Muscle layer of colon (tissue), 2 donors: ENCODE results near the gene CBS.
"Not testable (repeated sequence)": the region's sequence is repeated elsewhere in the genome, so short reads cannot be mapped to it uniquely, and the experiment has no call there.

Experiments
- H3K27ac ChIP-seq: one replicate; pipeline ENCODE4 v1.7.0; 2013; ENCODE audit warnings: low read depth, mild to moderate bottlenecking, low read length, moderate library complexity
- H3K27me3 ChIP-seq, 2 donors: one replicate each; pipeline ENCODE4 v1.7.0; 2013; ENCODE audit warnings: low read length in 2 of 2, mild to moderate bottlenecking in 2 of 2; ENCODE audit not compliant: insufficient read depth in 2 of 2, control insufficient read depth in 1 of 2
- H3K36me3 ChIP-seq: one replicate; pipeline ENCODE4 v1.7.0; 2013; ENCODE audit warnings: mild to moderate bottlenecking, low read length; ENCODE audit not compliant: insufficient read depth
- H3K4me1 ChIP-seq: one replicate; pipeline ENCODE4 v1.7.0; 2013; ENCODE audit warnings: mild to moderate bottlenecking, low read length; ENCODE audit not compliant: insufficient read depth
- H3K4me3 ChIP-seq, 2 donors: one replicate each; pipeline ENCODE4 v1.7.0; 2013; ENCODE audit warnings: low read length in 2 of 2, low read depth in 1 of 2, mild to moderate bottlenecking in 1 of 2, moderate library complexity in 1 of 2
- H3K9ac ChIP-seq: one replicate; pipeline ENCODE4 v1.7.0; 2013; ENCODE audit warnings: low read length
- H3K9me3 ChIP-seq: one replicate; pipeline ENCODE4 v1.7.0; 2013; ENCODE audit warnings: mild to moderate bottlenecking, low read length
- donor health status: abdominal sarcoma.
- donor health status: Adenocarcinoma of cecum.

CBS gene

DNA sequence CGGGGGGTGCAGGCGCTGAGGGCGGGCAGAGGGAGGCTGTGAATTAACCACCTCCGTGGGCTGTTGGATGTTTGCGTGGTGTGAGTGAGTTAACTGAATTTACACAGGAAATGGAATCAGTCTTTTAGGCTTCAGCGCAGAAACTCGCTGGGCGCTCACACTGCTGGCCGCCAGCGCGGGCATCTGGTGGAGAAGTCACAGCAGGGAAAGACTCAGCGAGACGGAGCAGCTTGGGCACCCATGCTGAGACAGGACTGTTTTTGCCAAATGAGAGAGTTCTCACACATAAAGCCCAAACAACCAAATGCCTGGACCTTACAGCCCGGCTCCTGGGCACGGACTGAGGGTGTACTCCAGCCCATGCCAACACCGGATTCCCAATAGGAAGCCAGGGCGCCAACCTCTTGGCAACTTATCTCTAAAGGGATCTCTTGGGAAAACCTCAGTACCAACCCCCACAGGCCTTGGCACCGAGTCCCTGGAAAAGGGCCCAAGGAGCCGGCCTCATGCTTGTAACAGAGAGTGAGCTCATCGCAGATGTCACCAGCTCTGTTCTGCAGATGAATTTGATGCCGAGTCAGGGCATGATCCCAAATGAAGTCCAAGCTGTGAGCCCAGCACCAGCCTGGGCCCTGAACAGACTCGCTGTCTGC is 11.2 kb downstream of the CBS start:
- H3K9ac ChIP-seq, H3K4me3 ChIP-seq, H3K9me3 ChIP-seq, H3K4me1 ChIP-seq, H3K27me3 ChIP-seq, H3K36me3 ChIP-seq, H3K27ac ChIP-seq: not testable (repeated sequence)

DNA sequence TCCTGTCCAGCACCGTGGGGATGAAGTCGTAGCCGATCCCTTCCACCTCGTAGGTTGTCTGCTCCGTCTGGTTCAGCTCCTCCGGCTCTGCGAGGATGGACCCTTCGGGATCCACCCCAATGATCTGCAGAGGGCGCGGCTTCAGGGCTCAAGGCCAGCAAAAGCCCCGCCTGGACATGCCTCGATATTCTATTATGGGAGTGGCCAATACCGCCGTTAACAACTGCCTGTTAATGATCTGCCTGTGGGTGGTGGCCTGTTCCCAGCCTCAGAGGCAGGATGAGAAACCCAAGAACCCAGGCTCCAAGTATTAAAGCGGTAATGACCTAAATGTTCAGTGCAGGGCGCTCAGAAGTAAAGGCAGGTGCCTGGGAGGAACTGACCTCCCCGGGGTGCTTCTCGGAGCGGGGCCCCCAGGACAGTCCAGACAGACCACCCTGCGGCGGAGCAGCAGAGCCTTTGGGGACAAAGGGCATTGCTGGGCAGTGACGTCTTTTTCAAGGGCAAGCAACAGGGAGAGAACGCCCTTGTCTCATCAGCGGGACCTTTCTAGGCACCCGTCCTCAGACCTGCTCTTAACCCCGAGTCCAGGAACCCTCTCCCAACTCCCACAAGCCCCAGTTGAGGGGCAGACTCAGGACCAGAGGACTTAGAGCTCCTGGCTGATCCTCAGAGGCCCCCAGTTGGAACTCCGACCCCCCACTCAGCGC is 12.5 kb downstream of the CBS start:
- H3K27ac ChIP-seq, H3K36me3 ChIP-seq, H3K4me3 ChIP-seq, H3K9me3 ChIP-seq, H3K27me3 ChIP-seq, H3K9ac ChIP-seq, H3K4me1 ChIP-seq: not testable (repeated sequence)

DNA sequence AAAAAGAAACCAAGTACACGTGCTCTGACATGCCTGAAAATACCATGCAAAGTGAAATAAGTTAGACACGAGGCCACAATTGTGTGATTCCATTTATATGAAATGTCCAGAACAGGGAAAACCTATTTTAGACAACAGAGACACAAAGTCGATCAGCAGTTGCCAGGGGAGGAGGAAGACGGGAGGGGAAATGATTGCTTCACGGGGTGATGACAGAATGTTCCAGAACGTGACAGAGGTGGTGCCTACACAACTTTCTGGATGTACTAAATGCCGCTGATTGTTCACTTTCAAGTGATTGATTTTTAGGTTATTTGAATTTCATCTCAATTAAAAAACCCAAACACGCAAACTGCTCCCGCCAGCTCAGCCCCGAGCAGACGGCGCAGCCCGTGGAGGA is 22.5 kb downstream of the CBS start:
- H3K27me3 ChIP-seq, H3K9ac ChIP-seq, H3K9me3 ChIP-seq, H3K4me1 ChIP-seq, H3K27ac ChIP-seq, H3K4me3 ChIP-seq, H3K36me3 ChIP-seq: not testable (repeated sequence)

DNA sequence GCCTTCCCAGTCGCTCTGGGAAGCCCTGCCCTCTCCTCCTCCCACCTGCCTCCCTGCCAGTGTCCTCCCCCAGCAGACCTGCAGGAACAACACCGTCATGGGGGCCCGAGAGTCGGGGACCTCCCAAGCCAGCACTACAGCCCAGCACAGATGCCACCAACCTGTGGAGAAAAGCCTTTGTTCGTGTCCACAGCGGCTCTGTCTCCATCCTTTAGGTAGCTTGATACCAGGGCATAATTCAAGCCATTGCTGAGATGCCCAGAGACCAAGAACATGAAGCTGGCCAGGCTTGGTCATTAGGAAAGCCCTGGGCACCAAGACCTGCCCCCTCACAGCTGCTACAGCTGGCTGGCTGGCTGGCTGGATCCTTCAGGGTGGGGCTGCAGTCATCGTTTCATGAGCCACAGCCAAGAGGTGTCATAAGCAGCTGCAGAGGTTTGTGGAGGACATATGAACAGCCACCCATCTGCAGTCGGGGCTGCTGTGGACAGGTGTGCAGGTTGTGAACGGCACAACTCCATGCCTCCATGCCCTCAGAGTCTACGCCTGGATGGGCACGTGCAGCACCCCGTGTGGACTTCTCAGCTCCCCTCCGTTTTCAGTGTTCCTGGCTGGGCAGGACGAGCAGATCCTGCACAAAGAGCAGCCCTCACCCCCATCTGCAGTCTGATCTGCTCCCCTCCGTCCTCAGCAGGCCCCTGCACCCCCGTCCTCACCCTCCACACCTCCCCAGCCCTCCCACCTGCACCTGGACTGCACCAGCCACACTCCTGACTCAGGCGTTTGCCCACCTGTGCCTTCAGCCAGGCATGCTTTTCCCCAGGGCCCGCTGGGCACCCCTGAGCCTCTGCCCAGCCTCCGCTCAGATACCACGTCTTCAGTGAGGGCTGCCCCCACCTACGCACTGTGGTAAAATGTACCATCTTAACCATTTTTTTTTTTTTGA is 29.5 kb downstream of the CBS start:
- not testable (repeated sequence) for H3K27ac ChIP-seq, H3K27me3 ChIP-seq, H3K4me3 ChIP-seq, H3K36me3 ChIP-seq, H3K4me1 ChIP-seq, H3K9me3 ChIP-seq, H3K9ac ChIP-seq

DNA sequence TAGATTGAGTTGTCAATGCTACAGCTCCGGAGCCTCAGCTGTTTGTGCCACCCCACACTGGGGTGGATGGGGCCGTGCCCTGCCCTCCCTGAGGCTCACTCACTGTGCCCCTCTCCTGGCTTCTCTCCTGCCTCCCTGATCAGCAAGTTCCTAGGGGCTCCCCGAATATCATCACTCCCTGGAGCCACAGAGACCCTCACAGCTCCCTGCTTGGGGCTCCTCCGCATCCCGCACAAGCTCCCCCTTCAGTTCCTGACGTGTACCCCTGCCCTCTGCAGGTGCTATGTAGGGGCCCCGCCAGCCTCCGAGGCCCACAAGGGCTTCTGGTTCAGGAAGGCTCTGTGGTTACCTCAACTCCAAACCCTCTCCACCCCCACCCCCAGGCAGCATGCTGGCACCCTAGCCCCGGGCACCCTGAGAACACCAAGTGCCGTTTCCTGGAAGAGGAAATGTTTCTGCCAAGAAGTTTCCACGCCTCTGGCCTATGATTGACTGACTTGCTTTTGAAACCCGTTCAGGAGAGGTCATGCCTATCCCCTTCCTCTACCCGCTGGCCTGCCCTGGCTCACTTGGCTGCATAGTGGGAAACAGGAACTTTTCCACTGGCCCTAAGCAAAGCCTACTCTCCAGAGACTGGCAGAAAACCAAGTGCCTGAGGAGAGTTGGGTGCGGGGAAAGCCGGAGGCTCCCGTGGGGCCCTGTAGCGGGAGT is 30.3 kb downstream of the CBS start:
- not testable (repeated sequence) for H3K36me3 ChIP-seq, H3K27ac ChIP-seq, H3K9me3 ChIP-seq, H3K4me1 ChIP-seq, H3K9ac ChIP-seq, H3K27me3 ChIP-seq, H3K4me3 ChIP-seq

DNA sequence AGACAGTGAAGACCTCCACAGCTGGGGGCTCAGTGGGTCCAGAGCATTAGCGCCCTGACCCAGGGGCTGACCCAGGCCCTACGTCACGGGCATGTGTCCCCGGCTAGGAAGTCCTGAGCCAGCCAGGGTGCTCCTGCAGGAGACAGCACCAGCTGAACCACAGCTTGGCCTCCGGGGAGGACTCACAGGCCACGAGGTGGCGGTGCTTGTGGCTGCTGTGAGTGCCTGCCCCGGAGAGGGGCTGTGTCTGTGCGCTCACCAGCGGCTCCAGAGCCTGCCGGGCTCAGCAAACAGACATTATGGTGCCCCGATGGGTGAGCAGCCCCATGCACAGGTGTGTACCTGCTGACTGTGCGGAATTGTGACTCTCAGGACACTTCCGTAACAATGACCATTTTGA is 31.1 kb downstream of the CBS start:
- H3K27ac ChIP-seq, H3K9ac ChIP-seq, H3K9me3 ChIP-seq, H3K36me3 ChIP-seq, H3K27me3 ChIP-seq, H3K4me1 ChIP-seq, H3K4me3 ChIP-seq: not testable (repeated sequence)

DNA sequence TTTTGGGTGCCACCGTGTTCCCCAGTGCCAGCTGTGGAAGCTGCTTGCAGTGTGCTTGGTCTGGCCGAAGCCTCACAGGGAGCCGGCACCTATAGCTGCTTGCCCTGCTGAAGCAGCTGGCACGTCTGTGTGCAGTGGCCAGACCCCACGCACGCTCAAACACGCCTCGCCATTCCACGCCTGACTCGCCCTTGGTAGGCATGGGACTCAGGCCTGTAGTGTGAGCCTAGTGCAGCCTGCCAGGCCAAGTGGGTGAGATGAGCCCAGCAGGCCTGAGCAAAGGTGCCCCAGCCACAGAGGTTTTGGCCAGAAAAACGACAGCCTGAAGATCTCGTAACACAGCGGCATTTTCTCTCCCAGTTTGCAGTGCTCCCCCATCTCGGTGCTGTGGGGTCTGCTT is 32.3 kb downstream of the CBS start:
- not testable (repeated sequence) for H3K4me1 ChIP-seq, H3K27ac ChIP-seq, H3K4me3 ChIP-seq, H3K9ac ChIP-seq, H3K27me3 ChIP-seq, H3K36me3 ChIP-seq, H3K9me3 ChIP-seq

DNA sequence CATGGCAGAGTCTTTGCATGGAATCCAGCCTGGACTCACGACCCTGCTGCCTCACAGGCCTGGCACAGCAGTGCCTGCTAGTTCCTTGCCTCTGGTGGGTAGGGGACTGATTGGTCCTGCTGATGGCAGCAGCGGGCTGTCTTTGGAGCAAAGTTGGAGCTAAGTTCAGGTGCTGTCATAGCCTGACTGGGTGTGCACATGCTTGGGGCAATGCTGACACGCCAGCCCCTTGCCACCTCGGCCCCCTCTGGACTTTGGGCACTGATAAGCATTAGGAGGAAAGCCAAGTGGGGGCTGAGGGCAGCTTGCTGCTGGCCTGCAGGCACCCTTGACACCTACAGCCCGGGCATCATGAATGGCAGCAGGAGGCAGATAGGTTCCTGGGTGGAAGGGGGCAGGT is 33.5 kb downstream of the CBS start:
- H3K9me3 ChIP-seq: not testable (repeated sequence)

DNA sequence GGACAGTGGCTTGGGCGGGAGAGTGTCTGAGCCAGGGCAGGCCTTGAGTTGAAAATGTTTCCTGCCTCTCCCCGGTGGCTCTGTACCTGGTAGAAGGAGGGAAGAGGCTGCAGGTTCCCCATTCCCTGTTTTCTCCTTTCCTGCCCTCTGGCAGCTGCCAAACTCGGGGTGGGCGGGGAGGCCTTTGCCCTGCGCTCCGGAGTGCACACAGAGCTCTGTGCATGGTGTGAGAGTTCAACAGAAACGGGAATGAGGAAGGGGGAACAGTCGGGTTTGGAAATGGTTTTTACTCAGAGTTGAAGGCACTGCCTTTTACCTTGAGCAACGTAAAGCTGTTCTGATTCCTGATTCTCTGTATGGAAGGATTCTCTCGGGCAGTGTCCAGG is 37.0 kb downstream of the CBS start:
- not testable (repeated sequence) for H3K36me3 ChIP-seq

More for the DNA sequence above, 33.5 kb downstream of the CBS start:
- not testable (repeated sequence) for H3K36me3 ChIP-seq, H3K27me3 ChIP-seq, H3K4me3 ChIP-seq, H3K9ac ChIP-seq, H3K4me1 ChIP-seq, H3K27ac ChIP-seq

DNA sequence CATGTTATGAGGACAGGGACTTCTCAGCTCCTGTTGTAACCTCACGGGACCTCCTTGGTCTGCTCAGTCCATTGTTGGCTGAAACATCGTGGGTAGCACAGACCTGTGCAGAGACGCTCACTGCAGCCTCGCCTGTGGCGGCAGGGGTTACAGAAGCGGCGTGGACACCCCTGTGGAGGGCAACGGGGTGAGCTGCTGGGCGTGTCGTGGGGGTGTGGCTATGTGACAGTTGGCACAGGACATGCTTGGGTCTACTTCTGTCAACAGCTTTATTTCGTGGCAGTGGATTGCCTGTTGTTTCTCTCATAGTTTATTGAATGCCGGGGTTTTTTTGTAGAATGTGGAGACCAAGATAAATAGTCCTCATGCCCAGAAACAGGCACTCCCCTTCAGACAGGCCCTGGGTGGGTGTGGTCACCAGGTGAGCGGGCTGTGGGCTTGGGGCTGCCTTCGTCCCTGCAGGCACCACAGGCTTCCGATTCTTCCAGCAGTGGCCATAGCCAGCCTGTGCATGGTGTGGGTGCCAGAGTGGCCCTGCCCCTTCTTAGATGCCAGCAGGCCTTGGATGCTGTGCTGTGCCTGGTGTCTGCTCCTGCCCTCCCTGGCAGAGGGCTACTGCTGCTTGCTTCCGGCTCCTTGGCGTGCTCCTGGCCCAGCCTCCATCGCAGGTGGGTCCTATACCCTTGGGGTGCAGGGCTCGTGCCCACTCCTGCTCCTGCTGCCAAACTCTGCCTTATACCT is 37.5 kb downstream of the CBS start:
- not testable (repeated sequence) for H3K4me1 ChIP-seq, H3K9me3 ChIP-seq, H3K9ac ChIP-seq, H3K27me3 ChIP-seq, H3K27ac ChIP-seq, H3K4me3 ChIP-seq, H3K36me3 ChIP-seq

More for the DNA sequence above, 37.0 kb downstream of the CBS start:
- not testable (repeated sequence) for H3K27me3 ChIP-seq, H3K4me3 ChIP-seq, H3K27ac ChIP-seq, H3K9ac ChIP-seq, H3K9me3 ChIP-seq, H3K4me1 ChIP-seq

DNA sequence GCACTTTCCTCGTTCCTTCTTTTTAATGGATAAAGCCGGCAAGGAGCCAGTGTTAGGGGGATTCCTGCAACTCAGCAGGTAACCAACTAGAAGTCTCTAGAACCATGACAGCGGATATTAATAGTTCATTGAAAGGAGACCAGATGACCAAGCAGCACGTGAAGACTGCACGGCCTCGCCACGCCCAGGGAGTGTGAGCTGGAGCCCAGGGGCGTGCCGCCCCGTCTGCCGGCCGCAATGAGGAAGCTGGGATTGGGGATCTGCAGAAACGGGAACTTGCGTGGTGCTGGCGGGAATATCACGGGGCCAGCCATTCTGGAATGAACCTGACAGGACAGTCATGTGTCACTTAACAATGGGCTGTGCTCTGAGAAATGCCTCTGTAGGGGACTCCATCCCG is 38.7 kb downstream of the CBS start:
- not testable (repeated sequence) for H3K4me1 ChIP-seq, H3K27ac ChIP-seq, H3K36me3 ChIP-seq, H3K9ac ChIP-seq, H3K27me3 ChIP-seq, H3K9me3 ChIP-seq, H3K4me3 ChIP-seq
